GM12878 (cell line): ENCODE measurements around the gene KCNK7. TPM values are rescaled to one million over a fixed set of nuclear protein-coding genes. Genes with fewer than 3 reads are reported as not detected.
A peak's percentile ranks its signal among the peaks of the same experiment; 100 is the strongest.

ENCODE experiments used
- BCL11A ChIP-seq: IDR thresholded peaks from 2 replicates; pipeline ENCODE4 v1.6.1; 2011; ENCODE audit warnings: low read depth, low read length
- CEBPB ChIP-seq, 2 experiments: fragments of 150-350 bp in 1 of 2; IDR thresholded peaks; 2 replicates each; pipeline ENCODE4 v1.6.1; 2012 to 2014; ENCODE audit warnings: low read depth in 2 of 2, low read length in 2 of 2, borderline replicate concordance in 1 of 2, inconsistent platforms in 1 of 2
- HCFC1 ChIP-seq: fragments of 150-350 bp; IDR thresholded peaks from 2 replicates; pipeline ENCODE4 v1.6.1; 2014; ENCODE audit warnings: low read length
- KLF5 ChIP-seq: fragments of 450-650 bp; IDR thresholded peaks from 2 replicates; pipeline ENCODE4 v1.6.1; 2014; ENCODE audit warnings: mild to moderate bottlenecking; ENCODE audit not compliant: partially characterized antibody
- PAX5 ChIP-seq: IDR thresholded peaks from 2 replicates; pipeline ENCODE4 v1.6.1; 2011; ENCODE audit warnings: low read depth, low read length, borderline replicate concordance
- RAD21 ChIP-seq: IDR thresholded peaks from 2 replicates; pipeline ENCODE4 v1.6.1; 2011; ENCODE audit warnings: mild to moderate bottlenecking, low read depth, low read length, moderate library complexity; ENCODE audit not compliant: insufficient read depth
- RFX5 ChIP-seq: IDR thresholded peaks from 2 replicates; pipeline ENCODE4 v1.6.1; 2011; ENCODE audit warnings: low read depth, low read length, improper control_type of control experiment
- SIN3A ChIP-seq: IDR thresholded peaks from 2 replicates; pipeline ENCODE4 v1.6.1; 2012; ENCODE audit warnings: low read depth, low read length, improper control_type of control experiment
- SIX5 ChIP-seq: IDR thresholded peaks from 2 replicates; pipeline ENCODE4 v1.6.1; 2011; ENCODE audit warnings: mild to moderate bottlenecking, low read depth, low read length, moderate library complexity; ENCODE audit not compliant: severe bottlenecking
- SMAD5 ChIP-seq: IDR thresholded peaks from 2 replicates; pipeline ENCODE4 v1.6.1; 2016; ENCODE audit warnings: antibody characterized with exemption, low read depth
- SPI1 ChIP-seq: IDR thresholded peaks from 2 replicates; pipeline ENCODE4 v1.6.1; 2011; ENCODE audit warnings: low read depth, mild to moderate bottlenecking, low read length, moderate library complexity, borderline replicate concordance; ENCODE audit not compliant: insufficient read depth
- SREBF1 ChIP-seq: IDR thresholded peaks from 2 replicates; pipeline ENCODE4 v1.6.1; 2012; ENCODE audit warnings: mild to moderate bottlenecking, low read length
- SREBF2 ChIP-seq: IDR thresholded peaks from 2 replicates; pipeline ENCODE4 v1.6.1; 2012; ENCODE audit warnings: mild to moderate bottlenecking, low read length
- ZNF217 ChIP-seq: fragments of 450-650 bp; IDR thresholded peaks from 2 replicates; pipeline ENCODE4 v1.6.1; 2017; ENCODE audit warnings: antibody characterized with exemption, mild to moderate bottlenecking
- ZNF384 ChIP-seq: IDR thresholded peaks from 2 replicates; pipeline ENCODE4 v1.6.1; 2012; ENCODE audit warnings: low read depth, mild to moderate bottlenecking, low read length, improper control_type of control experiment, borderline replicate concordance
- polyA plus RNA-seq, 11 experiments: library from polyadenylated mRNA; depleted of rRNA in 4 of 11; unstranded in 6 of 11; stranded (reverse) in 5 of 11; fragments of >200 nt; fragmentation: Nextera tagmentation in 4 of 11; fragmentation: Illumina TruSeq in 1 of 11; extraction: Ambion mirVana in 4 of 11; extraction: Trizol in 1 of 11; gene quantifications; 1 replicate in 1 of 11; 2 replicates in 10 of 11; pipeline versions ENCODE4 v1.2.1 to v1.2.3, GENCODE V29; 2011 to 2016; ENCODE audit warnings: inconsistent platforms in 2 of 11, missing spikeins in 2 of 11, low read depth in 1 of 11
- total RNA-seq, 4 experiments: library from RNA; depleted of rRNA in 3 of 4; stranded (reverse); fragments of >200 nt in 3 of 4; fragmentation: Illumina TruSeq in 1 of 4; extraction: Trizol in 1 of 4; gene quantifications; 2 replicates each; pipeline versions ENCODE4 v1.2.1 to v1.2.3, GENCODE V29; 2013 to 2021
- TF ChIP-seq, protein P1 (sequence below): fragments of 150-350 bp; IDR thresholded peaks from 2 replicates; pipeline ENCODE4 v1.6.1; 2016; ENCODE audit warnings: low read depth, low read length
- TF ChIP-seq, protein P2 (sequence below): fragments of 450-650 bp; IDR thresholded peaks from 2 replicates; pipeline ENCODE4 v1.6.1; 2016; ENCODE audit warnings: mild to moderate bottlenecking, moderate library complexity, borderline replicate concordance
- TF ChIP-seq, protein P3 (sequence below): fragments of 450-650 bp; conservative IDR thresholded peaks from 2 replicates; pipeline ENCODE4 v1.6.1; 2017; ENCODE audit warnings: mild to moderate bottlenecking, moderate library complexity

KCNK7 gene
- total and polyA plus RNA-seq, 10 of the 15 experiments (the other 5 are each of a cell fraction or from before 2014, with no cell fraction given), result 0.11 to 0.54 (median 0.23) TPM; not detected in 7

DNA sequence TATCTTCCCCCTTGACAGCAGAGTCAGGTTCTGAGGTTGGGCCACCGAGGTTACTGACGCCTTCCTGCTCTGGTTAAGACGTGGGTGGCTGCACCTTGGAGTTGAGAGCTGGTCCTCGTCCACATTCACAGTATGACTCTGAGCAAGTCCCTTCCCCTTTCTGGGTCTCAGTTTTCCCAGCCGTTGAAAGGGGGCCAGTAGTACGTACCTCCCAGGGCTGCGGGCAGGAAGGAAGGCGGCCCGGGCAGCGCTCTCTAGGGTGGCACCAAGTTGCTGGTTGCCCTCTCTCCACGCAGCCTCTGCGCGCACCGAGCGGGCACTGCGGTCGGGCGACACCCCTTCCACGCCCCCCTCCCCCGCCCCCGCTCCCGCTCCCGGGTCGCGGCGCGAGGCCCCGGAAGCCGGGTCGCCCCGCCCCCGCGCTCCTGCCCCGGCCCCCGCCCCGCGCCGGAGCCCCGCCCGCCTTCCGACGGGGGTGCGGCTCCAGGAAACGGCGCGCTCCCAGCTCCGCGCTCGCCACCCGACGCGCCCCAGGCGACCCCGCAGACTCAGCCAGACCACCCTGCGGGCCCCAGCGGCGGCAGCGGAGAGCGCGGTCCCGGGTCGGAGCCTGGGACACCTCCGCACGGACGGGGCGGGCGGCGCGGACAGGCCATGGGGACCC lies 19.9 kb downstream of the KCNK7 start, which contains the start of gene EHBP1L1 (continued):
- TF ChIP-seq CEBPB (IDR thresholded peaks at IDR 0.05; ENCODE audit: borderline replicate concordance in 1 of 2, low read depth in 2 of 2, low read length in 2 of 2) (no peak), HCFC1 (no peak), RAD21 (no peak), SPI1 (peak; percentile 87), ZNF217 (peak; percentile 71), BCL11A (peak; percentile 57; the same call in 1 of the 2 replicates), SREBF1 (no peak), SIN3A (peak; percentile 1; the same call in 1 of the 2 replicates), PAX5 (peak; percentile 75), ZNF384 (no peak), RFX5 (no peak), SREBF2 (no peak), KLF5 (no peak), SIX5 (no peak), SMAD5 (no peak; the same call in 1 of the 2 replicates)
- TF ChIP-seq, protein P1, sequence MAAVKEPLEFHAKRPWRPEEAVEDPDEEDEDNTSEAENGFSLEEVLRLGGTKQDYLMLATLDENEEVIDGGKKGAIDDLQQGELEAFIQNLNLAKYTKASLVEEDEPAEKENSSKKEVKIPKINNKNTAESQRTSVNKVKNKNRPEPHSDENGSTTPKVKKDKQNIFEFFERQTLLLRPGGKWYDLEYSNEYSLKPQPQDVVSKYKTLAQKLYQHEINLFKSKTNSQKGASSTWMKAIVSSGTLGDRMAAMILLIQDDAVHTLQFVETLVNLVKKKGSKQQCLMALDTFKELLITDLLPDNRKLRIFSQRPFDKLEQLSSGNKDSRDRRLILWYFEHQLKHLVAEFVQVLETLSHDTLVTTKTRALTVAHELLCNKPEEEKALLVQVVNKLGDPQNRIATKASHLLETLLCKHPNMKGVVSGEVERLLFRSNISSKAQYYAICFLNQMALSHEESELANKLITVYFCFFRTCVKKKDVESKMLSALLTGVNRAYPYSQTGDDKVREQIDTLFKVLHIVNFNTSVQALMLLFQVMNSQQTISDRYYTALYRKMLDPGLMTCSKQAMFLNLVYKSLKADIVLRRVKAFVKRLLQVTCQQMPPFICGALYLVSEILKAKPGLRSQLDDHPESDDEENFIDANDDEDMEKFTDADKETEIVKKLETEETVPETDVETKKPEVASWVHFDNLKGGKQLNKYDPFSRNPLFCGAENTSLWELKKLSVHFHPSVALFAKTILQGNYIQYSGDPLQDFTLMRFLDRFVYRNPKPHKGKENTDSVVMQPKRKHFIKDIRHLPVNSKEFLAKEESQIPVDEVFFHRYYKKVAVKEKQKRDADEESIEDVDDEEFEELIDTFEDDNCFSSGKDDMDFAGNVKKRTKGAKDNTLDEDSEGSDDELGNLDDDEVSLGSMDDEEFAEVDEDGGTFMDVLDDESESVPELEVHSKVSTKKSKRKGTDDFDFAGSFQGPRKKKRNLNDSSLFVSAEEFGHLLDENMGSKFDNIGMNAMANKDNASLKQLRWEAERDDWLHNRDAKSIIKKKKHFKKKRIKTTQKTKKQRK, result no peak
- TF ChIP-seq, protein P2, sequence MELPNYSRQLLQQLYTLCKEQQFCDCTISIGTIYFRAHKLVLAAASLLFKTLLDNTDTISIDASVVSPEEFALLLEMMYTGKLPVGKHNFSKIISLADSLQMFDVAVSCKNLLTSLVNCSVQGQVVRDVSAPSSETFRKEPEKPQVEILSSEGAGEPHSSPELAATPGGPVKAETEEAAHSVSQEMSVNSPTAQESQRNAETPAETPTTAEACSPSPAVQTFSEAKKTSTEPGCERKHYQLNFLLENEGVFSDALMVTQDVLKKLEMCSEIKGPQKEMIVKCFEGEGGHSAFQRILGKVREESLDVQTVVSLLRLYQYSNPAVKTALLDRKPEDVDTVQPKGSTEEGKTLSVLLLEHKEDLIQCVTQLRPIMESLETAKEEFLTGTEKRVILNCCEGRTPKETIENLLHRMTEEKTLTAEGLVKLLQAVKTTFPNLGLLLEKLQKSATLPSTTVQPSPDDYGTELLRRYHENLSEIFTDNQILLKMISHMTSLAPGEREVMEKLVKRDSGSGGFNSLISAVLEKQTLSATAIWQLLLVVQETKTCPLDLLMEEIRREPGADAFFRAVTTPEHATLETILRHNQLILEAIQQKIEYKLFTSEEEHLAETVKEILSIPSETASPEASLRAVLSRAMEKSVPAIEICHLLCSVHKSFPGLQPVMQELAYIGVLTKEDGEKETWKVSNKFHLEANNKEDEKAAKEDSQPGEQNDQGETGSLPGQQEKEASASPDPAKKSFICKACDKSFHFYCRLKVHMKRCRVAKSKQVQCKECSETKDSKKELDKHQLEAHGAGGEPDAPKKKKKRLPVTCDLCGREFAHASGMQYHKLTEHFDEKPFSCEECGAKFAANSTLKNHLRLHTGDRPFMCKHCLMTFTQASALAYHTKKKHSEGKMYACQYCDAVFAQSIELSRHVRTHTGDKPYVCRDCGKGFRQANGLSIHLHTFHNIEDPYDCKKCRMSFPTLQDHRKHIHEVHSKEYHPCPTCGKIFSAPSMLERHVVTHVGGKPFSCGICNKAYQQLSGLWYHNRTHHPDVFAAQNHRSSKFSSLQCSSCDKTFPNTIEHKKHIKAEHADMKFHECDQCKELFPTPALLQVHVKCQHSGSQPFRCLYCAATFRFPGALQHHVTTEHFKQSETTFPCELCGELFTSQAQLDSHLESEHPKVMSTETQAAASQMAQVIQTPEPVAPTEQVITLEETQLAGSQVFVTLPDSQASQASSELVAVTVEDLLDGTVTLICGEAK, result no peak
- TF ChIP-seq, protein P3, sequence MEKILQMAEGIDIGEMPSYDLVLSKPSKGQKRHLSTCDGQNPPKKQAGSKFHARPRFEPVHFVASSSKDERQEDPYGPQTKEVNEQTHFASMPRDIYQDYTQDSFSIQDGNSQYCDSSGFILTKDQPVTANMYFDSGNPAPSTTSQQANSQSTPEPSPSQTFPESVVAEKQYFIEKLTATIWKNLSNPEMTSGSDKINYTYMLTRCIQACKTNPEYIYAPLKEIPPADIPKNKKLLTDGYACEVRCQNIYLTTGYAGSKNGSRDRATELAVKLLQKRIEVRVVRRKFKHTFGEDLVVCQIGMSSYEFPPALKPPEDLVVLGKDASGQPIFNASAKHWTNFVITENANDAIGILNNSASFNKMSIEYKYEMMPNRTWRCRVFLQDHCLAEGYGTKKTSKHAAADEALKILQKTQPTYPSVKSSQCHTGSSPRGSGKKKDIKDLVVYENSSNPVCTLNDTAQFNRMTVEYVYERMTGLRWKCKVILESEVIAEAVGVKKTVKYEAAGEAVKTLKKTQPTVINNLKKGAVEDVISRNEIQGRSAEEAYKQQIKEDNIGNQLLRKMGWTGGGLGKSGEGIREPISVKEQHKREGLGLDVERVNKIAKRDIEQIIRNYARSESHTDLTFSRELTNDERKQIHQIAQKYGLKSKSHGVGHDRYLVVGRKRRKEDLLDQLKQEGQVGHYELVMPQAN, result 0 out of 2 replicates have a peak, but pooled peaks have one; percentile 10
